CD4-positive, alpha-beta T cell treated with Interleukin-4 for 4 hours (primary cell): ENCODE measurements around the gene HELZ2.
"Not testable (repeated sequence)": the region's sequence is repeated elsewhere in the genome, so short reads cannot be mapped to it uniquely, and the experiment has no call there.

Source experiments
- DNase-seq: peaks from one replicate; pipeline ENCODE4 v3.0.0-alpha.2; 2020

Gene HELZ2

DNA sequence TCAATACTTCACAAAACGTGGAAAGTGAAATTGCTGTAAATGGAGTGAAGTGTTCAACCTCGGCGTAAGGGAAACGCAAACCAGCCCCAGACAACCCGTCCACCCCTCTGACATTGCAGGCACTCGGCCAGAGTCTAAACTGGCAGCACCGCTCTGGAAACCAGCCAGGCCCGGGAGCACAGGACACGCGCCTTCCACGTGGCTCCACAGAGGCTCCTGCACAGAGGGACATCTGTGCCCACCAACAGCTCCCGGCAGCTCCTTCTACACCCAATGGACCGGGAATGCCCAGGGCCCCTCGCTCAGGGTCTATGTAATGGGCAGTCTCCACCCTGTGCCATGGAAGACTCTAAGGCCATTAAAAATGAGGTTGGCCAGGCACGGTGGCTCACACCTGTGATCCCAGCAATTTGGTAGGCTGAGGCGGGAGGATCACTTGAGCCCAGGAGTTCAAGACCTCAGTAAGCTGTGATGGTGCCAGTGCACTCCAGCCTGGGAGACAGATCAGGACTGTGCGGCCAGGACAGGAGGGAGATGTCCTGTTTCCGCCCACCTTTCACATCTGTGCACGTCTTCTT lies 3.4 kb upstream of the HELZ2 start:
- DNase-seq, result no peak

DNA sequence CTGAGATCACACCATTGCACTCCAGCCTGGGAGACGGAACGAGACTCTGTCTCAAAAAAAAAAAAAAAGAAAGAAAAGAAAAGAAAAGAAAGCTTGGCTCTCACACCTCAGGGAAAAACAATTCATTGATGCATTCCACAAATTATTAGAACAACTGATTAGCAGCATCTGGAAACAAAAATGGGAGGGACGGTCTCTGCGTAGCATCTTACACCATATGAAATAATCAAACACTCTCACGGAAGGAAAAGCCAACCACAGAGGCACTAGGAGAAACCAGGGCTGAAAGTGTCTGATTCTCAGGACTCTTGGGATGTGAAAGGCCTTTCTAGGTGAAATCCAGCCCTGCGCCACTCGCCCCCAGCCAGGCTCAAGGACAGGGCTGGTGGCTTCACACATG lies 2.3 kb upstream of the HELZ2 start:
- DNase-seq, result no peak

DNA sequence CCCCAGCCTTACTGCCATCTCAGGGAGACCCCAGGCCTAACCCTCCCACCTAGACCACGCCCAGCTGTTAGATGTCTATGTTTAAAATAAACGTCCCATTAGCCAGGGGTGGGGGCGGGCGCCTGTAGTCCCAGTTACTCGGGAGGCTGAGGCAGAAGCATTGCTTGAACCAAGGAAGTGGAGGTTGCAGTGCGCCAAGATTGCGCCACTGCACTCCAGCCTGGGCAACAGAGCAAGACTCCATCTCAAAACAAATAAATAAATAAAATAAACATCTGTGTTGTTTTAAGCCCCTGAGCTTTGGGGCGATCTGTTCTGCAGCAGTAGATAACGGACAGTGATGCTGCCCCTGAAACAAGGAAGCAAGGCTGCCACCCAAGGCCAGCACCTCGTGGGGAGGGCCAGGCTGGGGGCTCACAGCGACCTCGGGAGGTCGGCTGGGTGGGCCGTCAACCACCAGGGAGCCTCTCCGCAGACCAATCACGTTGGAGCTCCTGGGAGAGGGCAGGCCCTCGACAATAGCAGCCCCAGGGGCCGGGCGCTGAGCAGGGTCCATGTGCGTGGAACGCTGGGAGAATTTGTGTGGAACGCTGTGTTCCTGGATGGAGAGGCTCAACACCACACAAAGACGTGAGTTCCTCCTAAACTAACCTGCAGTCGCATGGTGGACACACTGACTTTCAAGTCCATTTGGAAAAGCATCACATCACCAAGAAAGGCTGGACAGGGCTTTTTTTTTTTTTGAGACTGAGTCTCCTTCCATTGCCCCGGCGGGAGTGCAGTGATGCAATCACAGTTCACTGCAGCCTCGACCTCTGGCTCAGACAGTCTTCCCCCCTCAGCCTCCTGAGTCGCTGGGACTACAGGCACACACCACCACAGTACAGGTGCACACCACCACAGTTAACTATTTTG lies 1.0 kb upstream of the HELZ2 start:
- DNase-seq, result no peak

DNA sequence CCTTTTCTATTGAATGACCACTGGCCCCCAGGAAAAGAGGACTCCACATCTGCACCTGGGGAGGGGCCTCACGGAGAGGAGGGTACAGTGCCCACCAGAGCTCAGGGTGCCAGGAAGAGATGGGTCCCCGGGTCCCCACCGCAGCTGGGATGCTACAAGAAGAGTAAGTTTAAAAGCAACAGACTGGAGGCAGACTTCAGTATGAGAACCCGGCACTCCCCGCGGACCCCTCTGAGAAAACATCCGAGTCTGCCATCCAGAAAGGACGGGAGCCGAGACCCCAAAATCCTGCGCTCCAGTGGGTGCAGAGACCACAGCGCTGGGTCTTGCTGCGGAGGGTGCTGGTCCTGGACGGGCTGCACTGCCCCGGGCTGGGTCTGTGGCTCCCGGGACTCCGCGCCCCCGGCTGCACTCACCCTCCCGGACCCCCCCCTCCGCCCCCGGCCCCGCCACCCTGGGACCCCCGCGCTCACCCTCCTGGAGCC lies 350 bp downstream of the HELZ2 start:
- DNase-seq, result no peak

DNA sequence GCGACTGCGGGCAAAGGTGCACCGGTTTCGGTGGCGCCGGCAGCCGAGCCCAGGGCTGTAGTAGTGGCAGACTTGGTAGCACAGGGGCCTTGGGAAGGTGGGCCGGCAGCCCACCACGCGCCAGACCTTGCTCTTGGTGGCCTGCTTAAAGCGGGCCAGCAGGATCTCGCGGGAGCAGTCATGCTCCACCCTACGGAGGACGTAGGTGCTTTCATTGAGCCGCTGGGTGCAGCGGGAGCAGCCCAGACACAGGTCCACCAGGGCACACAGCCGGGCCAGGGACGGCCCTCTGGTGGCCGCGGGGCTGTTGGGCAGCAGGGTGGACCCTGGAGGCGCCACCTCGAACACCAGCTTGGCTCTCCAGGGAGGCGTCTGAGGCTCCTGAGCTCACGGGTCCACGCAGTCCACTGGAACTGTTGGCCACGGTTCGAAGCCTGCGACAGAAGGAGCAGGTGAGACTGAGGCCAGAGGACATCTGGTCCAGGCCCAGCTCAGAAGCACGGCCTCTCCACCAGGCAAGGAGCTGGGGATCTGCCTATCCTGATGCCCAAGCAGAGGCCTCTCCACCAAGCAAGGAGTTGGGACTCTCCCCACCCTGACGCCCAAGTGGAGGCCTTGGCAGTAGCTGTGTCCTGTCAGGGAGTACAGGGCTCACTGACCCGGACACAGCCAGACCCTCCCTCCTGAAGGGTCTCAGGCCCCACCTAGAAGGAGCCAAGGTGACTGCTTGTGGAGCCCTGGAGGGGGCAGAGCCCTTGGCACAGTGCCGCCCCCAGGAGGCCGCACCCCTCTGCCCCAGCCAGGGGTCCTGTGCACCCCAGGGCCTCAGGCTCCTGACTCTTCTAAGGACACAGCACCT lies 1.0 kb downstream of the HELZ2 start:
- DNase-seq, result no peak

DNA sequence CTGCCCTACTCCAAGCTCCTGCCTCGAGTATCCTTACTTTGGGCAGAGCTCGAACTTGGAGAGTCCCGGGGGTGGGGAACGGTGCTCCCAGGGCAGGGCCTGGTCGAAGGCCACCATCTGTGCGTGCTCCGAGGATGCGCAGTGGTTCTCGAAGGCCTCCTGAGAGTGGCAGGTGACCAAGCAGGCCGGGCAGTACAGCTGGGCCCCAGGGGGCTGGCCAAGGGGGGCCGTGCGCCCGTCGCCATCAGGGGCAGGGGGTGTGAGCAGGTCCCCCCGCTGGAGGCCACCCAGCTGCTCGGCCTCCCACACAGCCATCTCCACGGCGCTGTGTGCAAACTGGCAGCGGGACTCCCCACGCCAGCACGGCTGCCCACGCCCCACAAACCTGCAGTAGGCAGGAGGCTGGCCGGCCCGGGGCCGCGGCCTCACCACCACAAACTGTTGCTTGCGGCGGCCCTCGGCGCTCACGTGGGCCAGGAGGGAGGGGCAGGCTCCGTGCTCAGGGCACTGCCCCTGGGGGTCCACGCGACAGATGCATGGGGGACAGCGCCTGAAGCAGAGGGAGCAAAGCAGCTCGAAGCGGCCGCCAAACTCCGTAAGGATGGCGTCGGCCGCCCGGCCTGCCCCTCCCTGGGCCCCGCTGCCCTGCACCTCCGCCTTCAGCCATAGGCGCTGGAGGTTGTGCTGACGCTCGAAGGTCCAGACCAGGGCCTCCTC lies 1.8 kb downstream of the HELZ2 start:
- no peak for DNase-seq

DNA sequence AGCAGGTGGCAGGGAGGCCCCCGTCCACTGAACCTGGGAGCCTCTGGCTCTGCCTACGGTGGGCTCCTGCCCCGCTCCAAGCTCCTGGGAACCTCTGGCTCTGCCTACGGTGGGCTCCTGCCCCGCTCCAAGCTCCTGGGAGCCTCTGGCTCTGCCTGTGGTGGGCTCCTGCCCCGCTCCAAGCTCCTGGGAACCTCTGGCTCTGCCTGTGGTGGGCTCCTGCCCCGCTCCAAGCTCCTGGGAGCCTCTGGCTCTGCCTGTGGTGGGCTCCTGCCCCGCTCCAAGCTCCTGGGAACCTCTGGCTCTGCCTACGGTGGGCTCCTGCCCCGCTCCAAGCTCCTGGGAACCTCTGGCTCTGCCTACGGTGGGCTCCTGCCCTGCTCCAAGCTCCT lies 3.0 kb downstream of the HELZ2 start:
- not testable (repeated sequence) for DNase-seq

DNA sequence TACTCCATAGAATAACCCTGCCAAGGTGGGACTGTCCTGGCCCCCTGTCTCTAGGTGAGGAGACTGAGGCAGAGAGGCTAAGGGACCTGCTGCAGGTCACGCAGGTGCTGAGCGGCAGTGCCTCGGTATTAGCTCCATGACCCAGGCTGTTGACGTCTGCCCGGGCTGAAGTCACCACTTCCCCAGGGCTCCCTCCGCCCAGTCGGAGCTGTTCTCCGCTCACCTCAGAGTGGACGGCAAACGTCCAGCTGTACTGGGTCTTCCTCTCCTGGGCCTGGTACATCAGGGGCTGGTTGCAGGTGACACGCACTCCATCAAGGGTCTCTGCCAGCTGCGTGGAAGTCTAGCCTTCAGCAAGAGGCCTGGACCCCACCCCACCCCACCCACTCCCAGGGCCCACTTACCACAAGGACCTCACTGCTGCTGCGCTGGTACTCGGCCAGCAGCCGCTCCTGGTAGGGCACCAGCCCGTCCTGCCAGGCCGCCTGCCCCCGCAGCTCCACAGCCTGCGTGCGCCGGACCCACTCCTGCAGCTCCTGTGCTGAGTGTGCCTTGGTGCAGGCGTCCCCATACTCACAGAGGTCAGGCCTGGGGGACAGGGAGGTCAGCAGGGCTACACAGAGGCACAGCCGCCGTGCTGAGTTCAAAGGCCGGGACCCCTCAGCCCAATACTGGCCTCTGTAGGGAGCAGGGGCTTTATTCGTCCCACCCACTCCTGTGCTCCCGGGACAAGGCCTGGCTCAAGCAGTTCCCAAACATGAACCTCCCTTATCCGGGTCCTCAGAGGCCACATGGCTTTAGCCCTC lies 3.6 kb downstream of the HELZ2 start:
- DNase-seq, result no peak

DNA sequence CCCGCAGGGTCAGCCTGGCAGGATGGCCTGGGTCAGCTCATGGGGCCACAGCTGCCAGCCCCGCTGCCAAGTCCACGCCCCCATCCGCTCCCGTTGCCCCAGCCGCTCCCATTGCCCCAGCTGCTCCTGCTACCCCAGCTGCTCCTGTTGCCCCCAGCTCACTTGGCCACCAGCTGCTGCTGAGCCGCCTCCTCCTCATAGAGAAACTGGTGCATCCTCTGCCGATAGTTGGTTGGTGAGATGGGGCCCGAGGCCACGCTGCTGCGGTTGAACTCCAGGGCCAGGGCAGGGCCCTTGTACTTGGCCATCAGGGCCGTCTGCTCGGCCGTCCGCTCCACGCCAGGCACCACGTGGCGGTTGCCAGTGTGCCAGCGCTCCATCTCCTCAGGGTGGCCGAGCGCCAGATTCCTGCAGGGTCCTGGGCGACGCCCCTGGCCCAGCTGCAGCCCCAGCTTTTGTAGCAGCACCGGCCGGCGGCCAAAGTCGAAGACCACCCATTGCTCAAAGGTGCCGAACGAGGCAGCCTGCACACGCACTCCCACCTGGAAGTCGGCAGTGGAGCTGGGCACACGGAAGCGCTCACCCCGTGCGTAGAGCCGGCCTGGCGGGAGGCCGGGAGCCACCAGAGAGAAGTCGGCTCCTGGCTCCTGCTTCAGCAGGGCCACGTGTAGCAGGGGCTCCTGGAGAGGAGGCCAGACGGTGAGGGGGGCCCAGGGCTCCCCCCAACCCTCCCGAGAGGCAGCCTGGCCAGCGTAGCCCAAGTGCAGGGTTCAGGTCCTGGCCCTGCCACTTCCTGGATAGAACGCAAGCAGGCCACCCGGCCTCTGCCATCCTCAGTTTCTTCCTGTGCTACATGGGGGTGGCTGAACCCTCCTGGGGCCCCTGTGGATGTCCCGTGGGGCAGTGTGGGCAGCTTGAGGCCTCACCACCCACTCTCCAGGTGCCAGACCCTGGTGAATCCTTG lies 4.8 kb downstream of the HELZ2 start:
- DNase-seq, result no peak

DNA sequence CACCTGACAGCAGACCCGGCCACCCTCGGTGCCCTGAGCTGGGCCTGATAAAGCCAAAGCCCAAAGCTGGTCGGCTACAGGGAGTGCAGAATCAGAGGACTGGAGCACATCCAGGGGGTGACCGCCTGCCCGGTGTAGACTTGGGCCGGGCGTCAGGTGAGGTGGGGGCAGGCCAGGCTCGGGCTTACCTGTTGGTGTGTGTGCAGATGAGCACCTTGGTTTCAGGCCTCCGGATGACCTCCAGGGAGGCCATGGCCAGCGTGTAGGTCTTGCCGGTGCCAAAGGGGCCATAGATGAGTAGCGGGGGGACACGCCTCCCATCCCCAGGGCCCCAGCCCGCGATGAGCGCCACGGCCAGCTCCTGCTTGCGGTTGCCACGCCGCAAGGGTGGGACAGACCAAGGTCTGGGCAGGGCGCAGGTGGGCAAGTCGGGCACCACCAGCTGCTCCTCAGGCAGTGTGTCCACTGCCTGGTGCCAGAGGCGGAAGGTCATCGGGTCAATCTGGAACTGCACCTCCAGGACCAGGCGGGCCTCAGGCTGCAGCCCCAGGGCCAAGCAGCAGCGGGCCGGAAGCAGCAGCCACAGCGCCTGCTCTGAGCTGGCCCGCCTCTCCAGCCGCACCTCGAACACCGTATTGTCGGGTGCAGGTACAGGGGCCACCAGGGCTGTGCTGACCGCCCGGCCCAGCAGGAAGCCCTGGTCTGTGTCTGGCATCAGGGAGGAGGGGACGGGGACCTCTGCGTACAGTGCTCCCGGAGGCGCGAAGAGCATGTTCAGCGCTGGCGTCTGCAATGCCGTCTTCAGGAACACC lies 5.7 kb downstream of the HELZ2 start:
- DNase-seq, result no peak

DNA sequence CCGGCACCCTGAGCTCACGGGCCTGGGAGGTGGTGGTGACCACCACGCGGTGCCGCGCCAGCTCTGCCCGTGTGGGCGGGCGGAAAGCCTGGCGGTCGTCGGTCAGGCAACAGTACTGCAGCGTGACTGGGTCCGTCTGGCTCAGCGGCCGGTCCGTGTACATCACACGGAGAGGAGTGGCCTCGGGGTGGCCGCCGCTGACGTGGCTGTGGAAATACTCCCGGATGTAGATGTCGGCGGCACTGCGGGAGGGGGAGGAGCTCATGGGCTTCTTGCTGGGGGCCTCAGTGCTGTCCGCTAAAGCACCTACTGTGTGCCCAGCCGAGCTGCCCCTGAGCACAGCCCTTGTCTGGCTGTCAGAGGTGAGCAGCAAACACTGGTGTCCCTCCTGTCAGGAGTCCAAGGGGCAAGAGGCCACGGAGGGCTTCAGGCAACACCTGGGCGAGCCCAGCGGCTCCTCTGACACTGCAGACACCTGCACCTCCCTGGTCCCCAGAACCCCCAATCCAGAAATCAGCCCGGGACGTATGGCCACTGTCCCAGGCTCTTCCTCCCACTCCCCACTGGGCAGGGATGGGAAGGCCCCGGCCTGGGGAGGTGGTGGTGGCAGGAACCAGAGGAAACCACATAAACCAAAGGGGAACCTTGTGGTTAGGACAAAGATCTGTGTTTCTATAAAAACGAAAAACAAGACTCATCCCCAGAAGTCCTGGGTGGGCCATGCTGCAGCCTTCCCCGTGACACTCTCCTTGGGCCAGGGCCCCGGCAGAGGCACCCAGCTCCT lies 6.5 kb downstream of the HELZ2 start:
- peak; percentile 61 for DNase-seq

DNA sequence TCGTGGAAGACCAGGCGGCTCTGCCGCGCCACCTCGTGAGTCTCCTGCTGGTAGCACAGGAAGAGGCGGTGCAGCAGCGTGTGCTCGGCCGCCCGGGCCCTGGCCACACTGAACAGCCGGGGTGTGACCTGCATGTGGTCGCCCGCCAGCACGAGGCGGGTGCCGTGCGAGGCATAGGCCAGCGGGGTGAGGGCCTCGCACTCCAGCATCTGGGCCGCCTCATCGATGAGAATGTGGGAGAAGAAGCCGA lies 7.0 kb downstream of the HELZ2 start:
- DNase-seq, result peak; percentile 3

DNA sequence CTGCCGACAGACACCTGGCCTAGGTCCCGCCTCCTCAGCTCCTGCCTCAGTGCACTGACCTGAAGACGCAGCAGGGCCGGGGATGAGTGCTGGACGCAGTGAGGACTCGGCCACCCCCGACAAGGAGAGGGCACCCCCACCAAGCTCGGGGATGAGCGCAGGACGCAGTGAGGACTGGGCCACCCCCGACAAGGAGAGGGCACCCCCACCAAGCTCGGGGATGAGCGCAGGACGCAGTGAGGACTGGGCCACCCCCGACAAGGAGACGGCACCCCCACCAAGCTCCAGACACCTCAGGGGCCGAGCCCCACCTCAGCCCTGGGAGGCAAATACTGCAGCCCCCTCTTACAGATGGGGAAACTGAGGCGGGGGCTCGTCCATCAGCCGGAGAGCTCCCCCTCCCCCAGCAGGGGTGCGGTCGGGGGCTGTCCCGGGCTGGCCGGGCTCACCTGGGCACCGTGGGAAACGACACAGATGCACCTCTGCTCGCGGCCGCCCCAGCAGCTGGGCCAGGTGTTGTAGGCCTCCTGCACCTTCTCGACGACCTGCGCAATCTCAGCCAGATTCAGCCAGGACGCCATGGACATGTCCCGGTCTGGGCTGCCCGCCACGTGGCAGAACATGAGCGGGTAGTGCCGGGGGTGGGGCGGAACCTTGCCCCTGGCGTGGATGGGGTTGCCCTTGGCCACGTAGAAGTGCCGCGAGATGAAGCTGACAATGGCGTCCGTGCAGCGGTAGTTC lies 7.5 kb downstream of the HELZ2 start:
- no peak for DNase-seq

DNA sequence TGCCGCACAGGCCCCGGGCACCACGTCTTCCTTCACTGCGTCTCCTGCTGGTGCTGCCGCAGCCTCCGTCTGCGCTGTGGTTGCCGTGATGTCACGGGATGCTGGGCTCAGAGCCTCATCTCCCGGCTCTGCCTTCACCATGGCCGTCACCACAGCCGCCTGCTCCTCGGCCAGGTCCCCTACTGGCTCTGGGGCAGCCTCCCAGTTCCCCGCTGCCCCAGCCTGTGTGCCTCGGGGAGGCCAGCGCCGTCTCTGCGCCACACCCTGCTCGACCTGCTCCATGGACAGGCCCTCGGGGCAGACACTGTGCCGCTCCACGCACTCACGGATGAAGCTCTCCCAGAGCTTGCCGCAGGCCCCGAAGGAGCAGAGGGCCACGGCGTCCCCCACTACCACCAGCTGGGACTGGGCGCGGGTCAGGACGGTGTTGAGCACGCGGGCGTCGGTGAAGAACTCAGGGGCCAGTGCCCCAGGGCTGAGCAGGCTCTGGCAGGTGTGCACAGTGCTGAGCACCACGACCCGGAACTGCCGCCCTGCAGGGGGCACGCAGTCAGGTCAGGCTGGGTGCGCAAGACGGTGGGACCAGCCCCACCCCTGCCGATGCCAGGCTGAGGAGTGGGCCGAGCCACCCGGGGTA lies 8.2 kb downstream of the HELZ2 start:
- no peak for DNase-seq

DNA sequence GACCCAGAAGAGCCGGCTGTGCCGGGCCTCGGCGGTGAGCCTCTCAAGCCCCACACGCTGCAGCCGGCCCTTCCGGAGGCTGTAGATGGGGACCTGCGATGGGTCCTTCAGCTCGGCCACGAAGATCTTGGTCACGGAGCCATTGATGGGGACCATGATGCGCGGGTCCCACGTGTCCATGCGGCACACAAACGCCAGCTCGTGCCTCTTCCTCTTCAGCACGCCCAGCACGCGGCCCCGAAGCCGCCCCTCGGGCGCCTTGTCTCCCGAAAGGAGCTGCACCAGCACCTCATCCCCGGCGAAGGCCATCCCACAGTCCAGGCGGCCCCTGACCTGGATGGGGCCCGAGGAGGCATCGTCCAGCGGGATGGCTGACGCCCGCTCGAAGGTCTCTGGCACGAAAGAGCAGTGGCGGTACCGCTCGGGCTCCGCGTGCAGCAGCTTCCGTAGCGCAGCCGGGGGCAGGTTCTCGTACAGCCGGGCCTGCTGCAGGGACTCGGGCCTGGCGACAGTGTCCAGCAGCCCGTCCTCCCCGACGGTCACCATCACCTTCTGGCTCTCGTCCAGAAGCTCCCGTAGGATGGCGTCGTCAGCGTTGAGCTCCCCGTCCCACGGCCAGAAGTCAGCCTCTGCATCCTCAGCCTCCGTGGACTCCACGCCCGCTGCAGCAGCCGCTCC lies 8.9 kb downstream of the HELZ2 start:
- DNase-seq, result no peak

DNA sequence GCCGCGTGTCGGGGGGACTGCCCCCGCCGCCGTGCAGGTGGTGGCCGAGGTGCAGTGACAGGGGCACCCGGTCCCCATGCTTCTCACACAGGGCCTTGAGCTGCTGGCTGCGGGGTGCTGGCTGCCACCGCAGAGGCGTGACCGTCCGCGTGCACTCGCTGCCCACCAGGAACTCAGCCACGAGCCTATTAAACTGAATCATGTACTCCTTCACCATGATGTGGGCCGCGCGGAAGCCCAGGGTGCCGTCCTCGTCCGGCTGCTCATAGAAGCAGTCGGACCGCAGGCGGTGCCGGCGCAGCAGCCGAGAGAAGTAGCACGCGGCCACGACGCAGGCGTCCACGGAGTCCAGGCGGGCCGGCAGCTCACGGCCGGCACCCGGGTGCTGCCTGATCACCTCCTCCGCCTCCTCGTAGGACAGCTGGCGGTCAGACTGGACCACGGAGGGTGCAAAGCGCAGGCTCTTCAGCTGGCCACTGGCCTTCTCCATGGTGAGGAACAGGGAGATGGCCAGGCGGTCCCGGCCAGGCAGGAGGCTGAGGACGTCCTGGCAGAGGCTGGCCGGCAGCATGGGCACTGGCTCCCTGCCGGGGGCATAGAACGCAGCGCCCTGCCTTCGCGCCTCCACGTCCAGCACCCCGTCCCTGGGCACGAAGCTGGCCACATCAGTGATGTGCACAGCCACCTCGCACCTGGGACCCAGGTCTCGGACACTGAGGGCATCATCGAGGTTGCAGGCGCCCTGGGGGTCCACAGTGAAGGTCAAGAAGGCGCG lies 9.8 kb downstream of the HELZ2 start:
- DNase-seq, result no peak
